DOHH2 (cell line): Measurements from ENCODE around the gene PCF11.

Source experiments
- CTCF ChIP-seq: fragments of 200-600 bp; sonication (generic); IDR thresholded peaks from one replicate; pipeline ENCODE4 v1.5.1; 2014; ENCODE audit warnings: antibody characterized with exemption, mild to moderate bottlenecking, low read depth, low read length; ENCODE audit not compliant: poor library complexity, severe bottlenecking
- EZH2phosphoT487 ChIP-seq: fragments of 200-600 bp; sonication (generic); IDR thresholded peaks from 2 replicates; pipeline ENCODE4 v1.6.1; 2017; ENCODE audit warnings: borderline replicate concordance, mild to moderate bottlenecking, antibody characterized with exemption, low read length, moderate library complexity, mixed read lengths

GRCh38 chr11:83132191-83132590 lies 24.7 kb upstream of the PCF11 start:
- TF ChIP-seq CTCF (no peak), EZH2phosphoT487 (no peak)
